GM21360 (cell line): Measurements from ENCODE around the gene OPA1.
A peak's percentile ranks its signal among the peaks of the same experiment; 100 is the strongest.
"Not testable (repeated sequence)": the region's sequence is repeated elsewhere in the genome, so short reads cannot be mapped to it uniquely, and the experiment has no call there.

Experiments
- ATAC-seq: cut with Tn5 transposase; IDR thresholded peaks from one replicate; pipeline ENCODE4 v1.9.1; 2021; ENCODE audit warnings: mild to moderate bottlenecking, moderate library complexity; ENCODE audit not compliant: unreplicated experiment

OPA1 gene

DNA sequence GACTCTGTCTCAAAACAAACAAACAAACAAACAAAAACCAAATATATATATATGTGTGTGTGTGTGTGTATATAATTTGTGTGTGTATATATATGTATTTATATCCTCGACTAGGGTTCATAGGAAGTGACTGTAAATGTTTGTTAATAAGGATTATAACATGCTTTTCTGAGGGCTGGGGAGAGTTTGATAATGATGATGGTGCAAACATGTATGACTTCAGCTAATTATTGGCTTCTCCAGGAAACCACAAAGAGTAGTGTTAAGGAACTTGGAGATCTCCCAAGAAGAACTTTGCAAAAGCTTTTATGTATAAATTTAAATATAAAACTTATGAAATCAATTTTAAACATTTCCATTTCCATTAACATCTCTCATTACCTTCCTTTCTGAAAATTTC lies 3.9 kb upstream of the OPA1 start:
- no peak for ATAC-seq

DNA sequence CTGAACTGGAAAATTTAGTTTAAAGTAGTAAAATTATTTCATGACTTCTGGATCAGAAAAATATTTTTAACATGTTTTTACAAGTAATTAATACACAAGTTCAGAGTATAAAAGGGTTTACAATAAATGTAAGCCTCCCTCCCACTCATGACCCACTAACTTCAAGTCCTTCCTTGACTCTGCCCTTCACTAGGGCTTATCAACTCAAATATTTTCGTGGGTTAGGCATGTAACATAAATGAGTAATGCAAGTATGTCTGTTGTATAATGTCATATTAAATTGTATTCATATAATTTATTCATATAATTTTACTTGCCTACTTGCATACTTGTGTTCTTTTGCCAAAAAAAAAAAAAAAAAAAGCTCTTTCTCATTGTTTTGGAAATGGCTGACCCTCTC lies 3.4 kb upstream of the OPA1 start:
- ATAC-seq, result no peak

DNA sequence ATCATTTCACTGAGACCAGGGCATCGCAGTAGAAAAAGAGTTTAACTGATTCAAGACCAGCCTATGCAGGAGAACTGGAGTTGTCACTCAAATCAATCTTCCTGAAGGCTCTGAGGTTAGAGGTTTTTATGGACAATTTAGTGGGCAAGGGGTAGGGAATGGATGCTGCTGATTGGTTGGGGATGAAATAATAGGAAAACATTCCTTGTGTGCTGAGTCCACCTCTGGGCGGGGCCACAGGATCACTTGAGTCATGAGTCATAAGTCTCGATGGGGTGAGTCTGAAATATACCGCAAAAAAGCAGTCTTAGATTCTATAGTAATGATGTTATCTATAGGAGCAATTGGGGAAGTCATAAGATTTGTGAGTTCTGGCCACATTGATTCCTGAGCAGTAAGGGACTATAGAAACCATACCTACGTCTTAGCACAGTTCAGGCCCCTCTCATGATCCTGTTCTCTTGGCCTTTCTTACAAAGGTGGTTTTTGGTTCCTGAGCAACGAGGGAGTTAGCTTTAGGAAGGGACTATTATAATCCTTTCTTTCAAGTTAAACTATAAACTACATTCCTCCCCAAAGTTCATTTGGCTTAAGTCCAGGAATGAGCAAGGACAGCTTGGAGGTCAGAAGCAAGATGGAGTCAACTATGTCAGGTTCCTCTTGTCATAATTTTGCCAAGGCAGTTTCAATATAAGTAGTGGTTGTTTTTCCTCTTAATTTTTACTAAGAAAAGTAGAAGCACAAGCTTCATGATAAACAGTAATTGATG lies 2.7 kb upstream of the OPA1 start:
- ATAC-seq, result no peak

DNA sequence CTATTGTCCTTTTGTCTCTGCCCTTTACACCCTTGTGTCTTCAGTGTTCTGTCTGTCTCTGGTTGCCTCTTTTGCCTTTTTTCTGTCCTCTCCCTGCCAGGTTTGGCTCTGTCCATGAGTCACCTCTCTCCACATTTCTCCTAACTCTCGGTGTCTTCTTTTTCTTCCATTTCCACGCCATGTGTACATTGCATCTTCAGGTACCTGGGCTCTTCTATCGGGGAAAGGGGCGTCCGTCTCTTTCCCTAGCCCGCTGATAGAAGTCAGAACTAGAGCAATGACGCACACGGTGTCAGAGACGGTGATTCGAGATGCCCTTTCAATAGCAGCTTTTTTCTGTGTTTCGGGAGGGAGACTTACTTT lies 641 bp downstream of the OPA1 start:
- peak; percentile 30 for ATAC-seq

DNA sequence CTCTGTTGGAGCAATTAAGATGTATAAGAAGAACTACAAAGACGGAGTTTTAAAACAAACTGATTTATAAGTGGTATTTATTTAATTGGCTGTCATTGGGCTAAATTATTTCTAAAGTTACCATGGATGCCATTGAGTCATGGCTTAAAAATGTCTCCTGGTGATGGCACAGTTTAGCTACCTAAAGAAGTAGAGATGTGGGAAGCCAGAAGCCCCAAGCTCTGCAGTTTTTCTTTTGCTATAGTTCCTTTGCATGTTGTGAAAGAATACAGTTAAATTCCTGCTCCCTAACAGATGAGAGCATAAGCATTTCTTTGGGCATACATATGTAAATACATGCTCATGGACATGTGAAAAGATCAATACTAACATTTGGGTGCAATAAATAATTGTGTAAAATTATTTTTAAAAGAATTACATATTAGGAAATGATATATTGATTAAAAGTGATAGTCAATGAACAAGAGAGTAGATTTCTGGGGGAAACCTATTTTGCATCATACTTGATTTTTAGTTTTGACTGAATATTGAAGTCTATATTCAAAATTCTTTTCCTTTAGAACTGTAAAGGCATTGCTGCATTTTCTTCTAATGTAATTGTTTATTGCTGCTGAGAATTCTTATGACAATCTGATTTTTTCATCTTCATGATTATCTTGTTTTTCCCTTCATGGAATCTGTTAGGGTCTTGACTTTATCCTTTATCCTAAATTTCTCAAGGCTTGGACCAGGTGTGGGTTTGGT lies 2.1 kb downstream of the OPA1 start:
- no peak for ATAC-seq

DNA sequence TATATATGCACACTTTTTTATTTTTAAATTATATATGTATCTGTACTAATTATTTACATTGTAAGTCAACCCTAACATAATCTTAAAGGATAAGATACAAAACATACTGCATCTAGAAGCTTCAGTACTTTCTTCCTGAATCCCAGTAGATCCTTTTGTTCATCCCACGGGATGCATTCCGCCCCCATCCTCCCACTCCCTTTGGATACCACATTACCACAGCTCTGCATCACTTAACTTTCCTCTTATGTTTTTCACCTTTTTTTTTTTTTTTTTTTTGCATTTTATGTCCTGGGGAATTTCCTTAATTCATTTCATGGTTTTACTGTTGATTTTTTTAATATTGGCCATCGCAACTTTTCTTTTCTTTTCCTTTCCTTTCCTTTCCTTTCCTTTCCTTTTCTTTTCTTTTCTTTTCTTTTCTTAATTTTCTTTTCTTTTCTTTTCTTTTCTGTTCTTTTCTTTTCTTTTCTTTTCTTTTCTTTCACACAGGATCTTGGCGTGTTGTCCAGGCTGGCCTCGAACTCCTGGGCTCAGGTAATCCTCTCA lies 3.0 kb downstream of the OPA1 start:
- ATAC-seq, result no peak

DNA sequence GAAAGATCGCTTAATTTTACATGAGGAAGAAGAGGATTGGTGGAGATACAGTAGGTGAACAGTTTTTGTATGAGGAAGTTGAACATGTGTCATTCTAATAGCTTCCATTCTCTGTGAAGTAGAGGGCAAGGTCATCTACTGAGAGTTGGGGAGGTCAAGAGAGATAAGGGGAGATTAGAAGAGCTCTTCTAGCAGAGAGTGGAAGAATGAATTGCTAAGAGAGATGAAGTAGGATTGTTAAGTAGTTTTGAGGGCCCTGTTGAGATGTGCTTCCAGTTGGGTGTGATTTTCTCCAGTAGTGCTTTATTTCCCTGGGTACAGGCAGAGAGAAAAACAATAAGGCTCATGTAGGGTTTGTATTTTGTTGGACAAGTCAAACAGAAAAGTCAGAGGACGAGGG lies 5.2 kb downstream of the OPA1 start:
- no peak for ATAC-seq

DNA sequence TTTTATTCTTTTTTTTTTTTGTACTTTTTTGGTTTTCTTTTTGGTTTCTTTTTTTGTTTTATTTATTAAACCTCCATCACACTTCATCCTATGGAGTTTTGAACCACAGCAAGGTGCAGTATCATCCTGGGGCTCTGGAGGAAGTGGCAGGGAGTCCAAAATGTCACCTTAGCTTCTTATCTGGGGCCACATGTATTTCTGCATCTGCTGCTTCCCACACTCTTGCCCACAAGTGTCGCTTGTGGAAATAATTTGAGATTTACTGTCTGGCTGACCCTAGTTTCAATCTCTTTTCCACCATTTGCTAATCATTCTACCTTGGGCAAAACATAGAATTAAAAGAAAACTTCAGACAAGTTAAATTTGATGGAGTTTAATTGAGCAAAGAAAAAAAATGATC lies 6.4 kb downstream of the OPA1 start:
- no peak for ATAC-seq

DNA sequence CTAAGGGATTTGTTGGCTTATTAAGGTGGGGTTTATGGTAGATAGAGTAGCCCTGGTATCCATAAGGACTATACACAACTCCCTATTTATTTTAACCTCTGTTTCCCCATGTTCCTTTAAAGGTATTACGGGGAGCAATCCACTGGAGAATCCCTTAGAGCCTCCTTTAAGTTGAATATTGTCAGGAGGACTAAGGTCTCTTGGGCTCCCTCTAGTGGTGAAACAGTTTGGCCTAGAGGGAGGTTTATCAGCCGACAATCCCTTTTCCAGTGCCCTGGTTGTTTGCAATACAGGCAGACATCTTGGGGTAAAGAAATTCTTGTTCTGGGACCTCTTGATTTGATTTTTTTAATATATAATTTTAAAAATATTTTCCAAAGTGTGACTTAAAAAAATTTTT lies 12.9 kb downstream of the OPA1 start:
- peak; percentile 79 for ATAC-seq

DNA sequence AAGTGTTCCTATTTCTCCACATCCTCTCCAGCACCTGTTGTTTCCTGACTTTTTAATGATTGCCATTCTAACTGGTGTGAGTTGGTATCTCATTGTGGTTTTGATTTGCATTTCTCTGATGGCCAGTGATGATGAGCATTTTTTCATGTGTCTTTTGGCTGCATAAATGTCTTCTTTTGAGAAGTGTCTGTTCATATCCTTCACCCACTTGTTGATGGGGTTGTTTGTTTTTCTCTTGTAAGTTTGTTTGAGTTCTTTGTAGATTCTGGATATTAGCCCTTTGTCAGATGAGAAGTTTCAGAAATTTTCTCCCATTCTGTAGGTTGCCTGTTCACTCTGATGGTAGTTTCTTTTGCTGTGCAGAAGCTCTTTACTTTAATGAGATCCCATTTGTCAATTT lies 13.9 kb downstream of the OPA1 start:
- not testable (repeated sequence) for ATAC-seq

DNA sequence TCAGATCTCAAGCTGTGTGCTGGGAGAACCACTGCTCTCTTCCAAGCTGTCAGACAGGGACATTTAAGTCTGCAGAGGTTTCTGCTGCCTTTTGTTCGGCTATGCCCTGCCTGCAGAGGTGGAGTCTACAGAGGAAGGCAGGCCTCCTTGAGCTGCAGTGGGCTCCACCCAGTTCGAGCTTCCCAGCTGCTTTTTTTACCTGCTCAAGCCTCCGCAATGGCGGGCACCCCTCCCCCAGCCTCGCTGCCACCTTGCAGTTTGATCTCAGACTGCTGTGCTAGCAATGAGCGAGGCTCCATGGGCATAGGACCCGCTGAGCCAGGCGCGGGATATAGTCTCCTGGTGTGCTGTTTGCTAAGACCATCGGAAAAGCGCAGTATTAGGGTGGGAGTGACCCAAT lies 17.5 kb downstream of the OPA1 start:
- not testable (repeated sequence) for ATAC-seq

DNA sequence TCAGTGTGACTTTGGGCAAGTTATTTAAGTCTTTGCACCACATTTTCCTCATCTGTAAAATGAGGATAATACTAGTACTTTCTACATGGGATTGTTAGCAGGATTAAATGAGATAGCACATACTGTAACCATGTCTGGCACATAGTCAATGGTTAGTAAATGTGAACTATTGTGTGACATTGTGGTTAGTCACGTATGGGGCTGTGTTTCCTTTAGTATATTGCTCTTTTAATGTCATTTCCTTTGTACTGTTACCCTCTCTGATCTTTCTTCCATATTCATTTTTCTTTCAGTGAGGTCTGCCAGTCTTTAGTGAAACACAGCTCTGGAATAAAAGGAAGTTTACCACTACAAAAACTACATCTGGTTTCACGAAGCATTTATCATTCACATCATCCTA lies 21.4 kb downstream of the OPA1 start:
- no peak for ATAC-seq

DNA sequence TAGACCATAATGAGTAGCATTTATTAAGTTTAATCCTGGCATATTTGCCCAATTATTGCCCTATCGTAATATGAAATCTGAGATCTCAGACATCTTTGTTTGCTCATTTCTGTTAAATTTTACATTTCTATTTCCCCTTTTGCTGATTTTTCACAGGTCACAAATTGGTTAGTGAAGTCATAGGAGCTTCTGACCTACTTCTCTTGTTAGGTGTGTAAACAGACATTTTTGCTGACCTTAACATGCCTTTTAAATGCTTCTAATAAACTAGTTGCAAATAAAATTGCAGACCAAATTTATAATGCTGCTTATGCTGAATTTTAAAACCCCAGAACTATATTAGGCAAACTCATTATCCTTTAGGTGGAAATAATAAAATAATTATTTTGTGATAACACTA lies 24.6 kb downstream of the OPA1 start:
- no peak for ATAC-seq

DNA sequence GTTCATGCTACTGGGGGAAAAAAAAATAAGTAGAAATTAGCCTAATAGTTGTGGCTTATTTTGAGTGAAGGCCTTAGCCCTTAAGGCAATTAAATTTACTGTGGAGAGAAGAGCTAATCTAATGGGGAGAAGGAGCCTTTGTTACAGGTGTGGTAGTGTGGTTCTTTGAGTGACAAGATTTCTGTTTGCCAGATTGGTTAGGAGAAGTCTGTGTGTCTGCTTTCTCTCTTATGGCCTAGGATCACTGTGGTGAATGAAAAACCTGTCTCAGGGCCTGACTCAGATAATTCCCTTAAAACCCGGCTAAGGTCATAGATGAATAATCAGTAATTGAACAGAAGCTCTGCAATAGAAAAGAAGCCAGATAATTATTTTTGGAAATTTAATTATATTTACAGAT lies 27.0 kb downstream of the OPA1 start:
- ATAC-seq, result peak; percentile 50

DNA sequence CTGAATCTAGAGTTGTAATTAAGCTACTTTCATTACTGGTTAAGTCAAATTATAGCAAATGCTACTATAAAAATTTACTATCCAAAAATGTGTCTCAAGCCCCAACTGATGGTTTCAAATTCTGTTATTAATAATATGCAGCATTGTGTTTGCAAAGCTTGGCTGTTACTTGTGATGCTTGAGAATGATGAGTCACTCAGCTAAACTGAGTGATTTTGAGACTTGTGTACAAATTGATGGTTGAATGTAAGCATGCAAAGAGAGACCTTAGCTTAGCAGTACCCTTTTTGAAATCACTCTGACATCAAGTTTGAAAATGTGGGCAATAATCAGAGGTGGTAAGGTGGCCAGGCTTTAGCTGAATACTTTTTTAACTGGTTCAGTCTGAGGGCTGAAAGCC lies 27.6 kb downstream of the OPA1 start:
- ATAC-seq, result peak; percentile 91

DNA sequence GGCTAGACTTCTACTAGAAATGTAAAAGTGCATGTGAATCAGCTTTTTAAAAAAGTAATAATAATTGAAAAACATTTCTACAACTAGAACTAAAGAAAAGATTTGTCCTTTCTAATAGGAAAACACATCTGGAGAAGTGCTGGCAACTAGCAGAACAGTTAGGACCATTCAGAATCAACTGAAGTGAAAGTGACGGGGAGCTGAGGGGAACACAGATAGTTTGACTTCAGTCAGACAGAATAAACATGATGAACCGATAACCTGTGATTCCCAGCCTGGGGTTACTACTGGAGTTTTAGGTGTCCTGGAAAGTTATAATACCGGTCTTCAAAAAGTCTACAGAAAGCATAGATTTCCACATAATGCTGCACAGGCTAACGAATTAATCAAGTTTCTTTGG lies 28.1 kb downstream of the OPA1 start:
- ATAC-seq, result no peak

DNA sequence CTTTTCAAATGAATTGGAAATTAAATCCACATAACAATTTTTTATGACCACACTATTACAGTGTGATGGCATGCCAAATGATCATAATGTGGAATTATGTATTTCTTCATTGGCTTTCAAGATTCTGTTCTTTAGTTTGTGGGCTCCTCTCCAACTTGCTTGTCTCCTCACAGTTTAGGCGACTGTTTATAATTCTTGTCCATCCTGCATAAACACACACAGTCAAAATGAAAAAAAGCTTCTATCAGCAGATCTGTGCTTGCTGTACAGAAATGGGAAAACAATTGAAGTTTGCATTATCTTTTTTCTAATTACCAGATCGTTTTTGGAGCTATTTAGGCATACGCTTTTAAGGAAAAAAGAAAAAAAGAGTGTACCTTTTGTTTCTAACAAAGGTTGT lies 37.0 kb downstream of the OPA1 start:
- no peak for ATAC-seq

DNA sequence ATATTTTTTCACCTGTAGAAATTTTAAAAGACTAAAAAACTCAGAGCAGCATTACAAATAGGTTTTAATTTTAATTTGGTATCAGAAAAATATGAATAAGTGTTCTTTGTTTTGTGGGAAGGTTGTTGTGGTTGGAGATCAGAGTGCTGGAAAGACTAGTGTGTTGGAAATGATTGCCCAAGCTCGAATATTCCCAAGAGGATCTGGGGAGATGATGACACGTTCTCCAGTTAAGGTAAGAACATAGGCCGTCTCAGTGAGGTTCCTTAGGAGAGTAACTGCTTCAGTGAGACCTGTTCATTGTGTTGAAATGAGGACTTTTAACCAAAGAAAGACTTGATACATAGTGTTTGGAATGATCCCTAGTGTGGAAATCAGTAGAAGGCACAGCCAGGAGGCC lies 44.8 kb downstream of the OPA1 start:
- no peak for ATAC-seq

DNA sequence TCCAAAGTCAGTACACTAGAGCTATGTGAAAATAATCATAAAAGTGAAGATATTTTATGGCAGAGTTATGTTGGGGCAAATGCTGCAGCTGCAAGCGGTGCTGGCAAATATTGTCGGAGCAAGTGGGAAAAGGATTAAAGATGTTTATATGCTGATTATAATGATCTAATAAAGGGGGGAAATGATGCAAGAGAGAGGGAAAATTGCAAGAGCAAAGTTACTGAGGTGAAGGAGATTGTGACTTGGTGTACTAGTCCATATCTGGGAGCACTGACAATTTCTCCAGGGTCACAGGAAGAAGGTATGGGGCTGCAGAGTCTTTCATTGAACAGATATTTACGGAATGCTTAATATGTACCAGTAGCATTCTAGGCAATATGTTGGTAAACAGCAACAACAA lies 45.8 kb downstream of the OPA1 start:
- ATAC-seq, result no peak

DNA sequence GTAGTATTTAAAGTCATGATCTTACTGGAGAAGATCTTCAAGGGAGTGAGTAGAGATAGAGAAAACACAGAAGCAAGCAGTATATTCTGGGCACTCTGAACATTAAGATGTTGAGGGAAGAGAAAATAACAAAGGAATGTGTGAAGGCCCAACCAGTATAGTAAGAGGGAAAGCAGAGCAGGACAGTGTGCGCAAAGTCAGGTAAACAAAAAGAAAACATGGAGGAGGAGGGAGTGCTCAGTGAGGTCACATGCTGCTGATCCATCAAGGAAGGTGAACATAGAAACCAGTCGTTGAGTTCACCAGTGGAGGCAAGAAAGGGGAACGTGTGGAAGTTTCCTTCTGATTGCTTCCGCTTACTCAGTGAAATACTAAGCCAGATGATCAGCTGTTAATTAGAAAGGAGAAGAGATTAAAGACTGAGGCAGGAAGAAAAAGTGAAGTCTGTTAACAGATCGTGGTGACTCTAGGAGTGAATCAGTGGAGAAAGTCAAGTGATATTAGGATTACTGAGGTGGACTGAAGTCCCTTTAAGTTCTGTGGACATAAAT lies 47.2 kb downstream of the OPA1 start:
- ATAC-seq, result no peak

DNA sequence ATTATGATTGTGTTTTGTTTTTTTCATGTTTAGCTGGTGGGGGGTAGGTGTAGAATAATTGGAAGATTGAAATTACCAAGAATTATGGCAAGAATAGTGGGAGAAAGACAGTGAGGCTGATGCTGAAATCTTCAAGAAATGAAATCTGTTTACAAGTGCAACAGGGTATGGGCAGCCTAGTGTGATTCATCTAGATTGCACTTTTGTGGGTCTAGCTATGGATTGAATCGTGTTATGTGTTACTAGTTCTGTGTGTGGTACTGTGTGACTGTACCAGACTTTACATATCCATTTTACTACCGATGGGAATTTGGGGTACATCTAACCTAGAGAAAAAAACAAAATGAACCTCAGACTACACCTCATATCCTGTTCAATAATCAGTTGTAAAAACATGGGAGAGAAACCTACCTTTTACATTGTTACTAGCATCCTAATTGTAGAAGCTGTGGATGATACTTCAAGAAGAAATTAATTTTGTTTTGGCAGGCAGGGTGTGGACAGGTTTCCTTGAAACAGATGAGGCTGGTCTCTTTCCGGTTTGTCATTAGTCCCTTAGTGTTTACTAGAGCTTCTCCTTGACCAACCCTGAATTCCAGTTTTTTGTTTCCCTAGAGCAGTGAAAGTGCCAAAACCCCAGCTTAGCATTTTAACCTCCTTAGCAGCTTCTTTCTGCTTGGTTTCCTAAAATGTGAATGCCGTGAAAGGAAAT lies 47.9 kb downstream of the OPA1 start:
- no peak for ATAC-seq

DNA sequence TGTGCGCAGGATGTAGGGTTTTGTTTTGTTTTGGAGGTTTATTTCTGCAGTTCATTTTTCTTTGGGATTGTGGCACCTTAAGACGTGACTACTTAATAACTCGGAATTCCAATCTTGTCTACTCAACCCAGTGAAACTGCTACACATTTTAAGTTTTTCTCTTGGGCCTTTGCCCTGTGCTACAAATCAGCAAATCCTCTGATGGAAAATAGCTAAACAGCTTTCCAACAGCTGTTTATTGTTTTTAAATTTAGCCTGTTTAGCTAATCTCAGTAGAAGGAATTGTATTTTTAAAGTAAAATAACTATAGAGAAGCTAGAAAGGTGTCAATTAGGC lies 48.4 kb downstream of the OPA1 start:
- ATAC-seq, result no peak
